ENCODE results near the gene PEF1. TPM values are rescaled to one million over a fixed set of nuclear protein-coding genes. Genes with fewer than 3 reads are reported as not detected.

The PEF1 gene, protein sequence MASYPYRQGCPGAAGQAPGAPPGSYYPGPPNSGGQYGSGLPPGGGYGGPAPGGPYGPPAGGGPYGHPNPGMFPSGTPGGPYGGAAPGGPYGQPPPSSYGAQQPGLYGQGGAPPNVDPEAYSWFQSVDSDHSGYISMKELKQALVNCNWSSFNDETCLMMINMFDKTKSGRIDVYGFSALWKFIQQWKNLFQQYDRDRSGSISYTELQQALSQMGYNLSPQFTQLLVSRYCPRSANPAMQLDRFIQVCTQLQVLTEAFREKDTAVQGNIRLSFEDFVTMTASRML
- 67.7 and 89.7 TPM in 2 replicates for total RNA-seq (2014; rRNA removed; shearing (Covaris generic))
- total RNA-seq (2022): 54.6 and 56.1 TPM in 2 replicates
- percentile 81 among the genes with signal in this experiment for Bru-seq, nascent RNA
- BruChase-seq, experiment 1, labeled RNA remaining after a 6-hour chase: percentile 84 among the genes with signal in this experiment
- percentile 77 among the genes with signal in this experiment for BruChase-seq, experiment 2, labeled RNA remaining after a 2-hour chase
- long read RNA-seq, transcript PEF1-201 (5 exons, 1,629 nt): major isoform, 94 of 119 reads
- long read RNA-seq, transcript PEF1-205 (4 exons, 750 nt): minor isoform, 9 of 119 reads
- long read RNA-seq, partial matches to known transcripts: 9 of 119 reads
- long read RNA-seq, other reads (novel, unspliced or antisense): 7 of 119 reads

DNA sequence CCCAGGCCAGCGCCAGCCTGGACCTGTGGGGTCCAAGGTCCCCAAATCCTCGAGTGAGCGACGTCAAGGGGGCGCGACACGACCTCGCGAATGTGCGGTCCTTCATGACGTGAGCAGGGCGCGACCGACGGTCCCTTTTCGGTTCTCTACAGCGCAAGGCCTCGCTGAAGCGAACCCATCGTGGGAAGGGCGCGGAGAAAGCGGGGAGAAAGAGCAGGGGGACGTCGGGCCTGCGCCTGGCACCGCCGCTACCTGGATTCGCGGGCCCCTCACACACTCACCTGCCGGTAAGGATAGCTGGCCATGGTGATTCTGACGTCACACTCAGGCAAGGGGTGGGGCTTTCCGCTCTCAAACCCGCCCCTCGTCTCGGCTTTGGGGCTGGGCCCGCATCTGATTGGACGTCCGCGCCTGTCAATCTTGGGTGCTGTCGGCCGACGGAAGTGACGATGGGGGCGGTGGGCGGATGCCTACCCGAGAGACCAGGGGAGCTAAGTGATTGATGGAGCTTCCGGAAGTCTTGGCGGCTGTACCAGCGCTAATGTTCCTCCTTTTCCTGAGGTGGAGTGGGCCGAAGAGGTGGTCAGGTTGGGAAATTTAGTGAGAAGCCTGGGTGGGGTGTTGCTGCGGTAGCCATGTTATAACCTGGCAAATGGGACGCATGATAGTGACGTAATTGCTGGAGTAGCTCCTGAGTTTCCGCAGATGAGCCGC lies at the start of gene PEF1:
PEF1 (minus strand) TSS at position 317 of the 714 bp plus-strand sequence; CDS start at position 305, 12 bp downstream.
- CTCF ChIA-PET (ENCODE audit: unreplicated experiment): interaction anchor here (0.6 to 0.8 kb wide), 3 partner anchors 15 to 309 kb away, joined by 4 to 5 read pairs (median 4); no protein-coding TSS in a partner anchor
- POLR2A ChIA-PET: interaction anchor here (0.6 to 1.2 kb wide), 4 partner anchors 19 to 1707 kb away, joined by 3 read pairs; no protein-coding TSS in a partner anchor
- Histone ChIP-seq H3K9me3 (ENCODE audit: low read length) (no peaks in the 10 kb centered on the region), H3K36me3 (ENCODE audit: insufficient read depth, low read length) (0 out of 2 replicates have a peak, but pooled peaks cover 3% of the 10 kb centered on the region), H3K79me2 (ENCODE audit: insufficient read depth, low read depth, low read length) (peaks cover 20% of the 10 kb centered on the region; the same call in 1 of the 2 replicates), H3K4me2 (ENCODE audit: low read length) (peak within 1 kb of the TSS; percentile 93), H3K4me1 (ENCODE audit: insufficient read depth, low read length, poor library complexity, severe bottlenecking) (peaks cover 15% of the 10 kb centered on the region), H3K9me2 (ENCODE audit: insufficient read depth, low read length) (no peaks in the 10 kb centered on the region), H3K4me3 (ENCODE audit: low read depth, low read length, poor library complexity, severe bottlenecking) (peak within 1 kb of the TSS; percentile 81), H3K27ac (ENCODE audit: low read depth, low read length, poor library complexity, severe bottlenecking) (peak within 1 kb of the TSS; percentile 64), H2AFZ (ENCODE audit: low read length) (peak within 1 kb of the TSS; percentile 81), H4K20me1 (ENCODE audit: insufficient read depth, low read length) (no peaks in the 10 kb centered on the region)
- peak; percentile 98 for DNase-seq (ENCODE audit: low spot score)
- TF ChIP-seq EZH2phosphoT487 (IDR thresholded peaks at IDR 0.05; ENCODE audit: borderline replicate concordance, low read depth, low read length): no peak
- BruUV-seq (replicated peaks): no TSS peak
- intact Hi-C loops (cut with micrococcal nuclease; ENCODE audit: unreplicated experiment): no loop called here

DNA sequence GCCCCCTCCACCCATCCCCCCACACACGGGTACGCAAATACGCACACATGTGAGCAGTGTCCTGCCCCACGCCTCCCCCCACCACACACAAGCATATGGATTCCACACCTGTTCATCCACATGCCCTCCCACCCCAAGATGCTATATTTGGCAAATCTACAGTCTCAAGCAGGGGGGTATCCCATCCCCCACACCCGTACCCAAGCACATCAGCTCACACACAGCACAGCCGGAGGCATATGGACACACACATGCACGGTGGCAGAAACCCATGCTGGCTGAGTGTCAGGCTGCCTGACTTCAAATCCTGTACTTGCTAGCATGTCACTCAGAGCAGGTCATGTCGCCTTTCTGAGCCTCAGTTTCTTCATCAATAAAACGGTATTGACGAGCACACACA lies 48.6 kb upstream of the PEF1 start:
- DNase-seq (ENCODE audit: low spot score): no peak
- CTCF ChIA-PET (ENCODE audit: unreplicated experiment): no interaction called here
- Histone ChIP-seq H3K4me3 (ENCODE audit: low read depth, low read length, poor library complexity, severe bottlenecking) (no peak overlapping the region), H2AFZ (ENCODE audit: low read length) (no peak overlapping the region), H3K4me1 (ENCODE audit: insufficient read depth, low read length, poor library complexity, severe bottlenecking) (no peaks in the 10 kb centered on the region), H3K27ac (ENCODE audit: low read depth, low read length, poor library complexity, severe bottlenecking) (no peak overlapping the region), H3K79me2 (ENCODE audit: insufficient read depth, low read depth, low read length) (no peaks in the 10 kb centered on the region), H3K4me2 (ENCODE audit: low read length) (no peak overlapping the region), H3K9me3 (ENCODE audit: low read length) (no peaks in the 10 kb centered on the region), H3K9me2 (ENCODE audit: insufficient read depth, low read length) (no peaks in the 10 kb centered on the region), H3K36me3 (ENCODE audit: insufficient read depth, low read length) (no peaks in the 10 kb centered on the region), H4K20me1 (ENCODE audit: insufficient read depth, low read length) (no peaks in the 10 kb centered on the region)
- POLR2A ChIA-PET: interaction anchor here (0.6 kb wide), 1 partner anchor 10 kb away, joined by 6 read pairs; no protein-coding TSS in a partner anchor
- no TSS peak for BruUV-seq (replicated peaks)
- TF ChIP-seq, protein P1, sequence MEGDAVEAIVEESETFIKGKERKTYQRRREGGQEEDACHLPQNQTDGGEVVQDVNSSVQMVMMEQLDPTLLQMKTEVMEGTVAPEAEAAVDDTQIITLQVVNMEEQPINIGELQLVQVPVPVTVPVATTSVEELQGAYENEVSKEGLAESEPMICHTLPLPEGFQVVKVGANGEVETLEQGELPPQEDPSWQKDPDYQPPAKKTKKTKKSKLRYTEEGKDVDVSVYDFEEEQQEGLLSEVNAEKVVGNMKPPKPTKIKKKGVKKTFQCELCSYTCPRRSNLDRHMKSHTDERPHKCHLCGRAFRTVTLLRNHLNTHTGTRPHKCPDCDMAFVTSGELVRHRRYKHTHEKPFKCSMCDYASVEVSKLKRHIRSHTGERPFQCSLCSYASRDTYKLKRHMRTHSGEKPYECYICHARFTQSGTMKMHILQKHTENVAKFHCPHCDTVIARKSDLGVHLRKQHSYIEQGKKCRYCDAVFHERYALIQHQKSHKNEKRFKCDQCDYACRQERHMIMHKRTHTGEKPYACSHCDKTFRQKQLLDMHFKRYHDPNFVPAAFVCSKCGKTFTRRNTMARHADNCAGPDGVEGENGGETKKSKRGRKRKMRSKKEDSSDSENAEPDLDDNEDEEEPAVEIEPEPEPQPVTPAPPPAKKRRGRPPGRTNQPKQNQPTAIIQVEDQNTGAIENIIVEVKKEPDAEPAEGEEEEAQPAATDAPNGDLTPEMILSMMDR (conservative IDR thresholded peaks at IDR 0.05; ENCODE audit: low read length): no peak
- no peak for TF ChIP-seq EZH2phosphoT487 (IDR thresholded peaks at IDR 0.05; ENCODE audit: borderline replicate concordance, low read depth, low read length)
- intact Hi-C loops (cut with micrococcal nuclease; ENCODE audit: unreplicated experiment): no loop called here

DNA sequence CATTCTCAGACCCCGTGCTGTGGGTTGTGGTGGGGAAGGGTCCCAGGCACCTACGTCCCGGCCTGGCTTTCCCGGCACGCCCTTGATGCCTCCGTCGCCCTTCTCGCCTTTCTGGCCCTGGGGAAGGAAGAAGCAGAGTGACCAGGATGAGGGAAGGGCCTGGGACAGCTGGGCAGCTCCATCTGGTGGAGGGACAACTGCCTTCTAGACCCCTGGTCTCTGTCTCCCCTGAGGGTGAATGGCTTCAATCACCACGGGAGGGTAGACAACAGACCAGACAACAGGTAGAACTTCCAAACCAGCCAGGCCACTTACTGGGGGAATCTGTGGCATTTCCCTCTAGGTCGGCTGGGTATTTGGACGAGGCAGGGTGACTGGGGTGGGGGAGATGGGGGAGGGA lies 47.3 kb upstream of the PEF1 start:
- no peaks in the 10 kb centered on the region for H3K79me2 ChIP-seq (ENCODE audit: insufficient read depth, low read depth, low read length)
- ChIA-PET POLR2A (no interaction called here), CTCF (ENCODE audit: unreplicated experiment) (interaction anchor here (0.6 kb wide), 1 partner anchor 37 kb away, joined by 3 read pairs; no protein-coding TSS in a partner anchor)
- intact Hi-C loops (cut with micrococcal nuclease; ENCODE audit: unreplicated experiment): no loop called here
- no peak for DNase-seq (ENCODE audit: low spot score)
- H3K4me1 ChIP-seq (ENCODE audit: insufficient read depth, low read length, poor library complexity, severe bottlenecking): no peaks in the 10 kb centered on the region
- H4K20me1 ChIP-seq (ENCODE audit: insufficient read depth, low read length): no peaks in the 10 kb centered on the region
- BruUV-seq (replicated peaks): no TSS peak
- no peak overlapping the region for H2AFZ ChIP-seq (ENCODE audit: low read length)
- no peak overlapping the region for H3K4me3 ChIP-seq (ENCODE audit: low read depth, low read length, poor library complexity, severe bottlenecking)
- H3K4me2 ChIP-seq (ENCODE audit: low read length): no peak overlapping the region
- H3K27ac ChIP-seq (ENCODE audit: low read depth, low read length, poor library complexity, severe bottlenecking): no peak overlapping the region
- TF ChIP-seq EZH2phosphoT487 (IDR thresholded peaks at IDR 0.05; ENCODE audit: borderline replicate concordance, low read depth, low read length): no peak
- TF ChIP-seq, protein P1 (conservative IDR thresholded peaks at IDR 0.05; ENCODE audit: low read length): no peak
- H3K9me2 ChIP-seq (ENCODE audit: insufficient read depth, low read length): no peaks in the 10 kb centered on the region
- H3K36me3 ChIP-seq (ENCODE audit: insufficient read depth, low read length): no peaks in the 10 kb centered on the region
- H3K9me3 ChIP-seq (ENCODE audit: low read length): no peaks in the 10 kb centered on the region

All from OCI-LY7 (cell line).